Fibroblast of peridontal ligament (primary cell): ENCODE data around the gene RIBC2.
A peak's percentile ranks its signal among the peaks of the same experiment; 100 is the strongest.

Experiments used
- DNase-seq: peaks from one replicate; pipeline ENCODE4 v3.0.0-alpha.2; 2010; ENCODE audit errors: extremely low read depth

Gene RIBC2

DNA sequence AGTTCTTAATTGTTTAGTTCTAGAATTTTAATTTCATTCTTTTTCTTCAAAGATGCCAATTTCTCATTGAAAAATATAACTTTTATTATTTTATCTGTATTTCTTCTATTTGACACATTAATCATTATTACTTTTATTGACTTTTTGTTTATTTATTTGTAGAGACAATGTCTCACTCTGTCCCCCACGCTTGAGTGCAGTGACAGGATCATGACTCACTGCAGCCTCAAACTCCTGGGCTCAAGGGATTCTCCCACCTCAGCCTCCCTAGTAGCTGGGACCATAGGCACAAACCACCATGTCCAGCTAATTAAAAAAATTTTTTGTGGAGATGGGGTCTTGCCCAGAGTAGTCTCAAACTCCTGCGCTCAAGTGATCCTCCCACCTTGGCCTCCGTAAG lies 58.9 kb downstream of the RIBC2 start:
- no peak for DNase-seq

DNA sequence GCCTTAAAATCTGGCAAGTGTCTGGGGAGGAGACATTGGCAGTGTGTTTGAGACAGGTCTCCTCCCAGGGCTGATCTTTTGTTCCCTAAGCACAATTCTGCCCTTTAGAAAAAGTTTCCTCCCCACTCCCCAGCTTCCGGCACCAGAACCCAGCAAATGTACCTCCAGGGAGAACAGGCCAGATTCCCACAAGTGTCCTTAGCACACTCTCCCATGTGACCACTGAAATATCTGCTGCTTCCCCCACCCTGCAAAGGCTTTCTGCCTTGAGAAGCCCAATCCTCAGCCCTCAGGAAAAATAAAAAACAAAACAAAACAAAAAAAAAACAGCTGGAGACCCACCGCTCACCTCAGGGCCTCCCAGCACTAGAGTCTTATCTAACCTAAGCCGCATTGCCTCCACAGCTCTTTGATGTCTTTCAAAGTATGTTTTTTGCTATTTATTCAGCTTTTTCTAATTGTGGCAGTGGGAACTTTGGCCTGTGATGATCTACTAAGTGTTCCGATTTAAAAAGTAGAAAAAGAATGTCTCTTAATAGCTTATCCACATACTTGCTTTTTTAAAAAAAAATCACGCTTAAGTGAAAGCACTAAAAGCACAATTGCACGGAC lies 60.2 kb downstream of the RIBC2 start:
- no peak for DNase-seq

DNA sequence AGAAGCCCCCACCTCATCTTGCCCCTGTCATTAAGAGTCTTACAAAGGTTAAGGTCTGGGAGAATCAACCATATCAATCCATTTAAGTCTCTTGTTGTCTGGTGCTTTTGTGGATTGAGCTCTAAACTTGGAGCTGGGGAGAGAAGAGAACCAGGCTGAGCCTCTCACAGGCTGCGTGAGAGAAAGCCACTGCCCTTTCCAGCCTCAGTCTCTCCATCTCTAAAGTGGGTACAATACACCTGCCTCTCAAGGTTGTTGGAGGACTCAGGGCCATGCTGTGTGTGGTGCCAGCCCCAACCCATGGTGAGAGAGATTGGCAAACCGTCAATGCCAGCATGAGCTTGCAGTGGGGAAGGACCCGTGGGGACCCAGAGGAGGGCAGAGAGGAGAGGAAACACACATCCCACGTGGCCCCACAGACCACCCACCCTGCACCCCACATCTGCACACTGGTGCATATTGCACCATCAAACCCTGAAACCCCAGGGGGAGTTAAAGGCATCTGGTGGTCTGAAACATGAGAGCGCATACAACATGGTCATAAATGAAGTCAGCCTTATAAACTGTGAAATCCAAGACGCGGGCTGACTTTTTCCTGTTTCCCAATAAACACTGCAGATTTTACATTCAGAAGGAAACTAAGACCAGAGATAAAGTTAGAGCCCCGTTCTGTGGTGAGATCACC lies 61.7 kb downstream of the RIBC2 start:
- peak; percentile 90 for DNase-seq

DNA sequence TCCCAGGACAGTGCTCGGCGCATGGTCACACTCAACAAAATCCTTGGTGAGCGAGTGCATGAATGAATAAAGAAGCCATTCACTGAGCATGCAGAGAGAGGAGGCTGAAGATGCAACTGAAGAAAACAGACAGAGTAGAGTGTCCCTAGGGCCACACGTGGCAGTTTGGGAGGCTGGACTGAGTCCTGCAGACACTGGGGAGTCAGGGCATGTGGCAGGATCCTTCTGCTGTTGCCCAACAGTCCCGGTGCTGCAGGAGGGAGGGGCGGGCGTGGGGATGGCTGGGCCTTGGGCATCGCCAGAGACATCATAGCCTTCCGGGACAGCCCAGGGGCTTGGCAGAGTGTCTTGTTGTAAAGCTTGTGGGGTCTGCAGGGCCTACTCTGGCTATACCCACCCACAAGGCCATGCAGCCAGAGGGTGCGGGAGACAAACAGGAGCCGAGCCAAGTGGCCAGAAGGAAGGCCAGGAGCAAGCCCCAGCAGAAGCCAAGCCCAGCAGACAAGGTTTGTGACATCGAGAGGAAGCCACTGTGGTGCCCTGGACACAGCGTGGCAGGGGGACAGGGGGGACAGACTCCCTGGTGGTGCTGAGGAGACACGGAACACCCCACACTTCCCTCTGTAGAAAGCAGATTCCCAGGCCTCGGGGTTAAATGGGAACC lies 62.5 kb downstream of the RIBC2 start:
- no peak for DNase-seq

DNA sequence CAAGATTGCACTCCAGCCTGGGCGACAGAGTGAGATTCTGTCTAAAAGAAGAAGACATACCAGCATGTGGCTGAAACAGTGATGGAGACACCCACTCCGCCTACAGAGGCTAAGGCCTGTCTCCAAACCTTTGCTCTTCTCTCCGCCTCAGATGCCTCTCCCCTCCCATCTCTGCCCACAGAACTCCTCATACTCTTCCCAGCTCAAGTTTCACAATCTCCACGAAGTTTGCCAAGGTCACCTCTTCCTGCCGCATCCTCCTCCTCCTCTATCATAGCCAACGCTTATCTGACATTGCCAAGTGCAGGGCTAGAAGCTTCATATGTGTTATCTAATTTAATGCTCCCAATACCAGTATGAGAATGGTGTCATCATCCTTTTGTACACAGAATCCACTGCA lies 63.3 kb downstream of the RIBC2 start:
- DNase-seq, result no peak

DNA sequence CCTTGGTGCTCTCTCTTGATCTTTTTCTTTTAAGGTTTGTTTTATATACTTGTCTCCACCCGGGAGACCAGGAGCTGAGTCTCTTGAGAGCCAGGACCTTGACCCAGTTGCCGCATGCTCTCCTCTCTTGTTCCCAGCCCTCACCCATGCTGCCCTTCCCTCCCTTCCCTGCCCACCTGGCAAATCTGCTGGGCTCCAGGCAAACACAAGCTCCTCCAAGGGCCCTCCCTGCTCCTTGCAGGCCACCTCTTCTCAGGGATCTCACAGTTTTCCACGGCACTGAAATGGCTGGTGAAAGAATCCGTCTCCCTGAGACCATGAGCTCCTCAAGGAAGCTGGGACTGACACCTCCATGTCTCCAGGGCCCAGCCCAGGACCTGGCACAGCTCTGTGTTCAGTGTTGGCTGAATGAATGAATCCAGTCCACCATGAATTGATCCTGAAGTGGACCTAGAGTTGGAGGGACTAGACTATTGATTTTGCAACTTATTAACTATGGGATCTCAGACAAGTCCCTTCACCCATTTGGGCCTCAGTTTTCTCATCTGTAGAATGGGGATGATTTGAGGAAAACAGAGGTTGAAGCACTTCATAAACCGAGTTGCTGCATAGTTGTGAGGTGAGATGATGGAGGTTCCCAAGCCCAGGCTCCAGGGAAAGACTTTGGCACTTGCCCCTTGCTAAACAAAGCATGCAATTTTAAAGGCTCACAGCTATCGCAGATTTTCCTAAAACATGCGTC lies 64.0 kb downstream of the RIBC2 start:
- DNase-seq, result no peak

DNA sequence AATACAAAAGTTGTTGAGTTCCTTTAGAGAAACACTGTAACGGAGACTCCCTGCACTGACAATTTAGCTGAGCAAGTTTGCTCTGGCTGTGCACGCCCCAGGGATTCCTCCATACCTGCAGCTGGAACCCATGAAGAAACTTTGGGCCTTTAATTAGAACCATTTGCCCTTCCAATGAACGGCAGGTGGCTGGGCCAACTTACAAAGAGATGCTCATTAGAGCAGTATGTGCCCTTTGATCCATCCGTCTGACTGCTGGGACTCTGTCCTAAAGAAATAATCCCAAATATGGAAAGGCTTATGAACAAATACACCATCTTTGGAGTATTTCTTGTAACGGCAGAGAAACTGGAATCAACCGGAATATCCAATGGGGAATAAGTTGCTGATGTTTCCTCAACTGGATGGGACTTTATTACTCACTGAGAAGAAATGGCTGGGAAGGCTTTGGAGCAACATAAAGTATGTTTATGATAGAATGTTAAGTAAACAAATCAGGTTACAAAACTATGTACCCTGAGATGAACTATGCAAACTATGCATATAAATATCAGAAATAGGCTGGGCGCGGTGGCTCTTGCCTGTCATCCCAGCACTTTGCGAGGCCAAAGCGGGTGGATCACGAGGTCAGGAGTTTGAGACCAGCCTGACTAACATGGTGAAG lies 64.7 kb downstream of the RIBC2 start:
- peak; percentile 99 for DNase-seq

DNA sequence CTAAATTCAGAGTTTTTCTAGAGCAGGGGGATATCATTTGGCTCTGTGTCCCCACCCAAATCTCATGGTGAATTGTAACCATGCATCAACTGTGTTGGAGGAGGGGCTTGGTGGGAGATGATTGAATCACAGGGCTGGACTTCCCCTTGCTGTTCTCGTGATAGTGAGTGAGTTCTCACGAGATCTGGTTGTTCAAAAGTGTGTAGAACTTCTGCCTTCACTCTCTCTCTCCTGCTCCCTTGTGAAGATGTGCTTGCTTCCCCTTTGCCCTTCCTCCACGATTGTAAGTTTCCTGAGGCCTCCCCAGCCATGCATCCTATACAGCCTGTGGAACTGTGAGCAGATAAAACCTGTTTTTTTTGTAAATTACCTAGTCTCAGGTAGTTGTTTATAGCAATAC lies 67.2 kb downstream of the RIBC2 start:
- DNase-seq, result no peak

DNA sequence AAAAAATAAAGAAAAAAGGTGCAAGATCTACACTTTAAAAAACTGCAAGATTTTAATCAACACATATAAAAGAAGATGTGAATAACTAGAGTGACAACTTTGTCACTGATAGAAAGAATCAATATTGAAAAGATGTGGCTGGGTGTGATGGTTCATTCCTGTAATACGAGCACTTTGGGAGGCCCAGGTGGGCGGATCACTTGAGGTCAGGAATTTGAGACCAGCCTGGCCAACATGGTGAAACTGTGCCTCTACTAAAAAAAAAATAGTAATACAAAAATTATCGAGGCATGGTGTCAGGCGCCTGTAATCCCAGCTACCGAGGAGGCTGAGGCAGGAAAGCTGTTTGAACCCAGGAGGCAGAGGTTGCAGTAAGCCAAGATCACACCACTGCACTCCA lies 68.2 kb downstream of the RIBC2 start:
- DNase-seq, result no peak
